Left lobe of liver (tissue), 2 donors: Measurements from ENCODE around the gene F8. TPM values are rescaled to one million over a fixed set of nuclear protein-coding genes. Genes with fewer than 3 reads are reported as not detected.
A peak's percentile ranks its signal among the peaks of the same experiment; 100 is the strongest.
"Not testable (repeated sequence)": the region's sequence is repeated elsewhere in the genome, so short reads cannot be mapped to it uniquely, and the experiment has no call there.

Experiments used
- ATAC-seq: fragments of 200-7000 bp; cut with Tn5 transposase; one replicate; pipeline ENCODE4 v1.9.1; 2020; ENCODE audit warnings: mild to moderate bottlenecking, moderate library complexity
- DNase-seq: peaks from one replicate; pipeline ENCODE4 v3.0.0-alpha.2; 2020; ENCODE audit warnings: low spot score
- total RNA-seq: library from RNA; stranded (reverse); gene quantifications from one replicate; pipeline ENCODE4 v1.2.1, GENCODE V29; 2021
- donor health status: DM: no; HTN: no; CAD: no; lungs with moderate emphysema.
- donor health status: DM: no; HTN: yes; CAD: no.

The F8 gene
- total RNA-seq, 1 donor from 2014 or later: 22.6 TPM

- DNase-seq (no peak), ATAC-seq (peak; percentile 78)
Observed at GRCh38 chrX:154987940-154988339, 34.6 kb downstream of the F8 start.

- ATAC-seq: peak; percentile 63
- no peak for DNase-seq
Observed at GRCh38 chrX:154986826-154987575, 35.5 kb downstream of the F8 start.

- ATAC-seq (no peak), DNase-seq (no peak)
Observed at GRCh38 chrX:154981116-154981411, 41.5 kb downstream of the F8 start.

- ATAC-seq (peak; percentile 100), DNase-seq (peak; percentile 75)
Observed at GRCh38 chrX:154980330-154981115, 42.0 kb downstream of the F8 start.

GRCh38 chrX:154979629-154980028, 42.9 kb downstream of the F8 start:
- ATAC-seq (no peak), DNase-seq (no peak)

GRCh38 chrX:154968353-154968752, 54.2 kb downstream of the F8 start:
- DNase-seq: no peak
- ATAC-seq: no peak

GRCh38 chrX:154967603-154968002, 54.9 kb downstream of the F8 start:
- DNase-seq (no peak), ATAC-seq (no peak)

- DNase-seq (no peak), ATAC-seq (no peak)
Observed at GRCh38 chrX:154961947-154962346, 60.6 kb downstream of the F8 start.

GRCh38 chrX:154955799-154956198, 66.7 kb downstream of the F8 start:
- not testable (repeated sequence) for DNase-seq, ATAC-seq

- ATAC-seq, DNase-seq: not testable (repeated sequence)
Observed at GRCh38 chrX:154939265-154939664, 83.3 kb downstream of the F8 start.

- not testable (repeated sequence) for DNase-seq, ATAC-seq
Observed at GRCh38 chrX:154924771-154925170, 97.8 kb downstream of the F8 start.

- ATAC-seq: peak; percentile 94
- DNase-seq: peak; percentile 53
Observed at GRCh38 chrX:154918060-154918483, 104.5 kb downstream of the F8 start.

GRCh38 chrX:154914052-154914451, 108.5 kb downstream of the F8 start:
- no peak for ATAC-seq
- no peak for DNase-seq

GRCh38 chrX:154910528-154910927, 112.0 kb downstream of the F8 start:
- ATAC-seq: not testable (repeated sequence)

GRCh38 chrX:154910048-154910447, 112.5 kb downstream of the F8 start:
- DNase-seq: not testable (repeated sequence)

More at GRCh38 chrX:154910528-154910927, 112.0 kb downstream of the F8 start:
- DNase-seq: not testable (repeated sequence)

GRCh38 chrX:154908821-154909220, 113.7 kb downstream of the F8 start:
- ATAC-seq (no peak), DNase-seq (no peak)

More at GRCh38 chrX:154910048-154910447, 112.5 kb downstream of the F8 start:
- not testable (repeated sequence) for ATAC-seq

- no peak for DNase-seq
Observed at GRCh38 chrX:154902408-154902807, 120.1 kb downstream of the F8 start.

GRCh38 chrX:154900323-154900722, 122.2 kb downstream of the F8 start:
- DNase-seq (no peak), ATAC-seq (no peak)

More at GRCh38 chrX:154902408-154902807, 120.1 kb downstream of the F8 start:
- ATAC-seq: no peak

GRCh38 chrX:154892296-154892695, 130.2 kb downstream of the F8 start:
- ATAC-seq (no peak), DNase-seq (no peak)

GRCh38 chrX:154890990-154891639, 131.4 kb downstream of the F8 start:
- no peak for DNase-seq
- no peak for ATAC-seq

- DNase-seq: not testable (repeated sequence)
- ATAC-seq: peak; percentile 71
Observed at GRCh38 chrX:154886789-154887221, 135.7 kb downstream of the F8 start.
